Head of caudate nucleus (tissue), 42 donors: Measurements from ENCODE around the gene HEMK1.
A peak's percentile ranks its signal among the peaks of the same experiment; 100 is the strongest.

ENCODE experiments used
- DNase-seq, 42 donors: peaks; one replicate each; pipeline versions ENCODE4 v3.0.0 to v3.0.0-alpha.2; 2020 to 2021; ENCODE audit warnings: mixed read lengths in 7 of 42
- intact Hi-C: fragments of 100-400 bp; cut with DNase I; formaldehyde crosslinking; loops from one replicate; pipeline ENCODE4 v1.15.0; 2022

Gene HEMK1

GRCh38 chr3:50539356-50540286 is 29.7 kb upstream of the HEMK1 start:
- intact Hi-C loops: loop anchor here (5.0 kb wide), 2 partner anchors 102 to 192 kb away; partner anchors contain the start of gene ZMYND10
- DNase-seq: no peak

GRCh38 chr3:50542177-50543034 is 26.9 kb upstream of the HEMK1 start:
- peak; percentile 49 to 91 (median 82) for DNase-seq
- intact Hi-C loops: loop anchor here (5.0 kb wide), 2 partner anchors 105 to 195 kb away; partner anchors contain the start of gene ZMYND10

GRCh38 chr3:50545781-50546180 is 23.5 kb upstream of the HEMK1 start:
- DNase-seq: no peak
- intact Hi-C loops: no loop called here

- intact Hi-C loops: no loop called here
- peak in 41 of 42 donors; percentile 40 to 95 (median 75) for DNase-seq
Observed at GRCh38 chr3:50549226-50549625, 20.1 kb upstream of the HEMK1 start.

GRCh38 chr3:50550079-50550736 is 19.1 kb upstream of the HEMK1 start:
- intact Hi-C loops: no loop called here
- DNase-seq: peak in 40 of 42 donors; percentile 47 to 84 (median 70)

GRCh38 chr3:50551054-50551659 is 18.2 kb upstream of the HEMK1 start:
- DNase-seq: peak in 1 of 42 donors; percentile 46
- intact Hi-C loops: no loop called here

- no peak for DNase-seq
- intact Hi-C loops: no loop called here
Observed at GRCh38 chr3:50551681-50552435, 17.5 kb upstream of the HEMK1 start.

GRCh38 chr3:50552598-50552997 is 16.7 kb upstream of the HEMK1 start:
- intact Hi-C loops: no loop called here
- DNase-seq: no peak

GRCh38 chr3:50554553-50554952 is 14.8 kb upstream of the HEMK1 start:
- DNase-seq: no peak
- intact Hi-C loops: no loop called here

GRCh38 chr3:50557106-50557505 is 12.2 kb upstream of the HEMK1 start:
- DNase-seq: no peak
- intact Hi-C loops: no loop called here

GRCh38 chr3:50557915-50558314 is 11.4 kb upstream of the HEMK1 start:
- intact Hi-C loops: no loop called here
- DNase-seq: no peak

GRCh38 chr3:50559702-50560101 is 9.6 kb upstream of the HEMK1 start:
- no peak for DNase-seq
- intact Hi-C loops: no loop called here

GRCh38 chr3:50562861-50563260 is 6.5 kb upstream of the HEMK1 start:
- no peak for DNase-seq
- intact Hi-C loops: no loop called here

- DNase-seq: no peak
- intact Hi-C loops: no loop called here
Observed at GRCh38 chr3:50563867-50564266, 5.5 kb upstream of the HEMK1 start.

GRCh38 chr3:50564321-50564720 is 5.0 kb upstream of the HEMK1 start:
- DNase-seq: no peak
- intact Hi-C loops: no loop called here

GRCh38 chr3:50567011-50567385 is 2.3 kb upstream of the HEMK1 start:
- DNase-seq: no peak
- intact Hi-C loops: loop anchor here (5.0 kb wide), 2 partner anchors 205 to 815 kb away; no protein-coding TSS in a partner anchor

GRCh38 chr3:50567386-50568167 is 1.7 kb upstream of the HEMK1 start, which contains the start of gene C3orf18:
C3orf18 (minus strand) TSS chr3:50567747; CDS start chr3:50565699, 2,048 bp downstream.
- intact Hi-C loops: loop anchor here (5.0 kb wide), 2 partner anchors 205 to 815 kb away; no protein-coding TSS in a partner anchor
- DNase-seq: peak; percentile 82 to 97 (median 94)
